Measurements from ENCODE around the gene S100A2.
"Not testable (repeated sequence)": the region's sequence is repeated elsewhere in the genome, so short reads cannot be mapped to it uniquely, and the experiment has no call there.

Gene S100A2

DNA sequence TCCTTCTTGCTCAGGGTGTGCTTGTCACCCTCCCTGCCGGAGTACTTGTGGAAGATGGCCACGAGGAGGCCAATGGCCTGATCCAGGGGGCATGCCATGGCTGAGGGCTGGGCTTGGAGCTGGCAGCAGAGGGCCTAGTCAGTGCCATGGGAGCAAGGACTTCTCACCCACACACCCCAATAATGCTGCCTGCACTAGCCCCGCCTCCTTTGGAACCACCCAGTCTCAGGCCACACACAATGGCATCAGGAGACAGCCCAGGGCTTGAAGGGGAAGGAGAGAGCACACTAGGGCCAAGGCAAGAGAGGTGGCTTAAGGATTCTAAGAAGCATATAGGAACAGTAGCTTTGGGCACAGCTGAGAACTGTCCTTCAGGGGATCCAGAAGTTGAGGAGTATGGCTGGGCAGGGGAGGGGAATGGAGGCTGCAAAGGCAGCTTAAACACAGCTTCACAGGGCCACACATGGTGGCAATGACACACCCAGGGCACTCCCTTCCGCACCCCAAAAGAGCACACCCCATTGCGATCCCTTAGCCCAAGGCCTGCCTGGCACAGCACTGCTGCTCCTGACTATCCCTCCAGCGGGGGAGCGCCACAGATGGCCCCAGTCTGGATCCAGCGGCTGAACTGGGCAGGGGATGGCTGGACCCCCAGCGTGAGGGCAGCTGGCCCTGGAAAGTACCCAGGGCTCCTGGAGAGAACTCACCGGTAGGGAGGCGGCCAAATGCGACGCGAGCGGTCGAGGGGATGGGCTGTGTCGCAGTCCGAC is 30.2 kb downstream of the S100A2 start, which contains the start of gene S100A6:
Gene S100A6 (minus strand): TSS at position 750 of the 770 bp plus-strand sequence. CDS start 652 bp downstream, at position 98.
- H3K4me1 Mint-ChIP-seq: peaks cover 78% of the 10 kb centered on the region
- peak within 1 kb of the TSS; percentile 87 to 97 for H3K4me3 Mint-ChIP-seq
- H3K27me3 Mint-ChIP-seq: no peaks in the 10 kb centered on the region
- peak; percentile 58 for ATAC-seq
- H3K9me3 Mint-ChIP-seq: no peaks in the 10 kb centered on the region
- peak within 1 kb of the TSS; percentile 98 to 99 for H3K27ac Mint-ChIP-seq
- DNase-seq: peak; percentile 22 to 47

GRCh38 chr1:153534925-153535241 is 30.8 kb downstream of the S100A2 start:
- Mint-ChIP-seq H3K27me3 (no peaks in the 10 kb centered on the region), H3K4me3 (peak overlapping the region; percentile 86 to 87), H3K9me3 (no peaks in the 10 kb centered on the region), H3K4me1 (peaks cover 75% of the 10 kb centered on the region), H3K27ac (peak overlapping the region in 1 of 2 donors; percentile 91)
- no peak for ATAC-seq
- no peak for DNase-seq

DNA sequence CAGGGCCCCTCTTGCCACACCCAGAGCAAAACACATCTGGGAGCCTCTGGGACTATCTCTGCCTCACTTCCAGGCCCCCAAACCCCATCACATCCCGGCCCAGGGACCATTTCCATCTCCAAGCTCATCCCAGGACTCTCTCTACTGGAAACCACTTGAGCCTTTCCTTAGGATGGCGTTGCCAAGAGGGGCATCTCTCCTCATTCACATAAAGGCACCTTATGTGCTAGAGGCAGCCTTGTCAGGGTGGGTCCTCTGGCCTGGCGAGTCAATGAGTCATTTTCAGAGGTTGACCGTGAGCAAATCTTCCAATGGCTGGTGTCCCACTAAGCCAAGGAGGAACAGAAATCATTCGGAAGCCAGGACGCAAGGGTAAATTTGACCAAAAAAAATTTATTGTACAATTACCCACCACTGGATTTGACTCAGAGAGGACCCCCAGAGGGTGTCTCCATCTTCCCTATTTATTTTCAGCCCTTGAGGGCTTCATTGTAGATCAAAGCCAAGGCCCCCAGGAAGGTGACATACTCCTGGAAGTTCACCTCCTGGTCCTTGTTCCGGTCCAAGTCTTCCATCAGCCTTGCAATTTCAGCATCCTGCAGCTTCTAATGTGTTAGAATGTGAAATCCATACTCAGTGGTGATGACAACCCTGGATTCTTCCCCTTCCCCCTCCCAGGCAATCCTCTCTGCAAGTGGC is 31.3 kb downstream of the S100A2 start:
- Mint-ChIP-seq H3K9me3 (no peaks in the 10 kb centered on the region), H3K4me3 (peak overlapping the region; percentile 86 to 87), H3K4me1 (peaks cover 70% of the 10 kb centered on the region), H3K27ac (no peak overlapping the region), H3K27me3 (no peaks in the 10 kb centered on the region)
- ATAC-seq (no peak), DNase-seq (no peak)

GRCh38 chr1:153533689-153534201 is 31.9 kb downstream of the S100A2 start:
- H3K9me3 Mint-ChIP-seq: no peaks in the 10 kb centered on the region
- no peak for ATAC-seq
- no peaks in the 10 kb centered on the region for H3K27me3 Mint-ChIP-seq
- H3K4me1 Mint-ChIP-seq: peaks cover 68% of the 10 kb centered on the region
- peak overlapping the region; percentile 76 to 77 for H3K4me3 Mint-ChIP-seq
- no peak for DNase-seq
- peak overlapping the region in 1 of 2 donors; percentile 10 for H3K27ac Mint-ChIP-seq

DNA sequence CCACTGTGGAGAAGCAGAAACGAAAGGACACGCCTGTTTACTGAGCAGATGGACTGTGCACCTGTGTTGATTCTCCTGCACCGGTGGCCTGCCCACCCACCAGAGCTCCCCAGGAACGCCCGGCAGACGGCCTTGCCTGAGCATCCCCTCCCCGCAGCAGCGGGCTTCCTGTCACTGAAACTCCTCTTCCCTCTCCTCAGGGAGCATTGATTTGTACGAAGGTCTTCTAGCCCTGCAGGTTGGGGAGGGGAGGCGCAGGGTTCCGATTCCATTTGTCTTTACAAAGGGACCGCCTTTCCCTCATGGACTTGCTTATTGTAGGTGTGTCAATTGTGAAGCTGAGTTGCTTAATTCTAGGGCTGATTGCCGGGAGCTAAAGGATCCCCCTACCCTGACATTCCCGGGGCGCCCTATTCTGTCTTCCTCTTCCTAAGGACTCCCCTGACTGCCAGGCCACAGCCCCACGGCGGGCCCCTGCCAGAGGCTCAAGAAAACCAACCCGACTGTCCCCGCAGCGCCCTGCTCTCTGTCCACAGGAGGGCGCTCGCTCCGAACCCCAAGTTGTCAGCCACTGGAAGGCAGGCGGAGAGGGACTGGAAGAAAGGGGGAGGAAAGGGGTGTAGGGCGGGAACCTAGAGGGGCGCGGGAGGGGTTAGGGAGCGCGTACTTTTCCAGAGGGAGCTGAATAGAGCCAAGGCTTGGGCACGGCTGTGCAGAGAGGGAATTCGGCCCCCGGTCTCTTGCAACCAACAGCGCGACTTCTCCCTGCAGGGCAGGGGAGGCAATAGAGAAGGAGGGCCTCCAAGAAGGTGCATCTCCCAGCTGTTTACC is 32.7 kb downstream of the S100A2 start:
- Mint-ChIP-seq H3K4me1 (peaks cover 68% of the 10 kb centered on the region), H3K27me3 (no peaks in the 10 kb centered on the region), H3K9me3 (no peaks in the 10 kb centered on the region), H3K27ac (peak overlapping the region; percentile 86 to 89), H3K4me3 (peak overlapping the region; percentile 76 to 77)
- peak; percentile 75 to 78 for DNase-seq
- ATAC-seq: peak; percentile 31

- DNase-seq (peak in 1 of 2 donors; percentile 72), ATAC-seq (peak; percentile 78)
- no peaks in the 10 kb centered on the region for H3K27me3 Mint-ChIP-seq
- H3K4me3 Mint-ChIP-seq: peak overlapping the region; percentile 76 to 77
- peak overlapping the region; percentile 61 to 92 for H3K27ac Mint-ChIP-seq
- H3K4me1 Mint-ChIP-seq: peaks cover 64% of the 10 kb centered on the region
- no peaks in the 10 kb centered on the region for H3K9me3 Mint-ChIP-seq
These were observed 33.5 kb downstream of the S100A2 start for GRCh38 chr1:153532181-153532580.

DNA sequence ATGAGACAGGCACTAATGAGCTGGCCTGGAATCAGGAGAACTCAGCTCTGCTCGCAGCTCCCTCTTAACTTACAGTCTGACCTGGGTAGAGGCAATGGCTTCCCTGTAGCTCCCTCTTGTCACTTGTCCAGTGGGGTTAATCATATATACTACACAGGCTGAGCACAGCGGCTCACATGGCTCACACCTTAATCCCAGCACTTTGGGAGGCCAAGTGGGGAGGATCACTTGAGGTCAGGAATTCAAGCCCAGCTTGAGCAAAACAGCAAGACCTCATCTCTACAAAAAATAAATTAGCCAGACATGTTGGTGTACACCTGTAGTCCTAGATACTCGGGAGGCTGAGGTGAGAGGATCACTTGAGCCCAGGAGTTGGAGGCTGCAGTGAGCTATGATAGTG is 34.0 kb downstream of the S100A2 start:
- Mint-ChIP-seq H3K27ac (peak overlapping the region; percentile 85 to 92), H3K4me3 (peak overlapping the region in 1 of 2 donors; percentile 31), H3K27me3 (no peaks in the 10 kb centered on the region), H3K4me1 (peaks cover 59% of the 10 kb centered on the region), H3K9me3 (no peaks in the 10 kb centered on the region)
- DNase-seq (no peak), ATAC-seq (no peak)

DNA sequence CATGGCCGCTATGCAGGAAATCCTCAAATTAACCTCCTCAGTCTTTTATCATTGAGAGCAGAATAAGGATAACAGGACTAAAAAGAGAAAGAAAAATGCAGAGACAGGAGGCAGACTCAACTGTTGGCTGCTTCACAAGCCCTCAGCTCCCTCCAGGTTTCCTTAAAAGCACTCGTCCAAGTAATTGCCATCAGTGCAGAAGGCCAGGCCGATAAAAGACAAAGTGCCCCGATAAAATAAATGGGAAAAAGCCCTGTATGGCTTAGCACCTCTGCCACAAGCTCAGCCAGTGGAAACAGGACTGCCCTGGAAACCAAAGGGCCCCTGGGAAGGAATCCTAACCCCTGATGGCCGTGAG is 38.0 kb downstream of the S100A2 start:
- no peaks in the 10 kb centered on the region for H3K9me3 Mint-ChIP-seq
- no peak overlapping the region for H3K27ac Mint-ChIP-seq
- peaks cover 37% of the 10 kb centered on the region for H3K4me1 Mint-ChIP-seq
- DNase-seq (no peak), ATAC-seq (no peak)
- no peaks in the 10 kb centered on the region for H3K27me3 Mint-ChIP-seq
- H3K4me3 Mint-ChIP-seq: no peak overlapping the region

DNA sequence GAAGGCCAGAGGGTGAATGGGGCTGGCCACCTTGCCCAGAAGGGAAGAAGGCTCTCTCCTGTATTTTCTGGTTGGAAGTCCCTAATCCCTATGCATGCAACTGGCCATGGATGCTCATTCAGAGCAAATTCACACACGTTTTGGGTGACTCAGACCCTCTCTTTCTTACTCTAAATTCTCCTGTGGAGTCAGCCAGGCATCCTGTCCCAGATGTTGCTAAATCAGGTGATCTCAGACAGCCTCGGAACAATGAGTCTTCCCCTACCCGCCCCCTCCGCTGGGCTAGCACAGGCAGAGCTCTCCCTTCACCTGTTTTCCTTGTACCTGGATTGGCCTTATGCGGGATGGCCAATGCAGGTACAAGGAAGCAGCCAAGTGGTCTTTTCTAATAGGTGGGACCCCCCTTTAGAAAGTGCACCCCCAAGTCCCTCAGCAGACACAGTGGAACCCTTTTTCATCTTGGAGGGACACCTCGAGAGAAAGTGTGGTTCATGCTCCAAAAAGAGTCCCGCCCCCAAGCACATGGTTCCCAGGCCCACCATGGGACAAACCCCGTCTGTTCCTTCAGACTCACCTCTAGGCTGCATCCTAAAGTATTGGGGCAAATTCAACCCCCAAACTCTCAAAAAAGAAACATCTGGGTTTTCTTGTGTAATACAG is 38.5 kb downstream of the S100A2 start:
- Mint-ChIP-seq H3K4me1 (peaks cover 37% of the 10 kb centered on the region), H3K27me3 (no peaks in the 10 kb centered on the region), H3K27ac (no peak overlapping the region), H3K4me3 (no peak overlapping the region), H3K9me3 (no peaks in the 10 kb centered on the region)
- ATAC-seq (no peak), DNase-seq (no peak)

DNA sequence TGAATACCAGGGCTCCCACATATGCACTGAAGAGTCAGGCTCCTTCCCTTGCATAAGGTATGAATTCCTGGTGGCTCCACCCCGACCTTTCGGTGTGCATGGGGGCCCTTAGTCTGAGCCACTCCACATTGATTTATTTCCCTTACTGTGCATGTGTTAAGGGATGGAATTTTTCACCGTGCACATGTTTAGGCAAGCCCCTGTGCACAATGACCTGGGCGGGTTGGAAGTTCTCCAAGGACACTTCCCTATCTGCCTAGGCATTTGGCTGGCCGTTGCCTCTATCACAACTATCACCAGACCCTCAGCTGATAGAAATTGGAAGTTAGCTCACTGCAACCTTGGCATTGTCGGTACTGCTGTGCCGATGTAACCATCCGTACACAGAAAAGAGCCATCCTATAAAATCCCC is 39.5 kb downstream of the S100A2 start:
- no peaks in the 10 kb centered on the region for H3K9me3 Mint-ChIP-seq
- H3K4me3 Mint-ChIP-seq: no peak overlapping the region
- H3K27ac Mint-ChIP-seq: no peak overlapping the region
- H3K27me3 Mint-ChIP-seq: no peaks in the 10 kb centered on the region
- DNase-seq (no peak), ATAC-seq (no peak)
- peaks cover 30% of the 10 kb centered on the region for H3K4me1 Mint-ChIP-seq

DNA sequence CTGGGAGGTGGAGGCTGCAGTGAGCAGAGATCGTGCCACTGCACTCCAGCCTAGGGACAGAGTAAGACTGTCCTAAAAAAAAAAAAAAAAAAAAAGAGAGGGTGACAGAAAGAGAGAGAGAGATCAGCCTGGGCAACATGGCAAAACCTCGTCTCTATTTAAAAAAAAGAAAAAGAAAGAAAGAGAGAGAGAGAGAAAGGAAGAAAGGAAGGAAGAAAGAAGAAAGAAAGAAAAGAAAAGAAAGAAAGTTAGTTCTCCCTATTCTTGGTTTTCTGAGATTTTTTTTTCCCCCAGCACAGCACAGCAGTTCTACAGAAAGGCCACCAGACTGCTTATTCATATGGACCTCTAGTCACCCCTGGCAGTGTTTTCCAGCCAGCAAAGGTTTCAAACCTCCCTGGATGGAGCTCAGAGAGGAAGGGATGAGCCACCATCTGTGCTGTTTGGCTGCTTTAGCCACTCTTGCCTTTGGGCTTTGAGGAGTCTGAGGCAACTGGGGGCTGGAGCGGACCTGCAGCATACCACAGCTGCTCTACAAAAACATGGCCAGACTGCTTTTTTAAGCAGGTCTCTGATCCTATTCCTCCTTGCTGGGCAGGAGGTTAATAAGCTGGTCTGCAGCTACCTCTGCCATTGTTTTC is 40.4 kb downstream of the S100A2 start:
- Mint-ChIP-seq H3K9me3 (no peaks in the 10 kb centered on the region), H3K4me3 (no peak overlapping the region), H3K4me1 (peaks cover 20% of the 10 kb centered on the region), H3K27me3 (no peaks in the 10 kb centered on the region), H3K27ac (peak overlapping the region in 1 of 2 donors; percentile 52)
- DNase-seq (no peak), ATAC-seq (no peak)

GRCh38 chr1:153522353-153523048 is 43.1 kb downstream of the S100A2 start:
- Mint-ChIP-seq H3K4me1 (peaks cover 27% of the 10 kb centered on the region), H3K27ac (peak overlapping the region; percentile 50 to 53), H3K4me3 (peak overlapping the region; percentile 63 to 76)
- H3K27me3 Mint-ChIP-seq, ATAC-seq, H3K9me3 Mint-ChIP-seq, DNase-seq: not testable (repeated sequence)

- not testable (repeated sequence) for H3K4me3 Mint-ChIP-seq, ATAC-seq, H3K27ac Mint-ChIP-seq, H3K9me3 Mint-ChIP-seq, H3K27me3 Mint-ChIP-seq, DNase-seq
- peaks cover 27% of the 10 kb centered on the region for H3K4me1 Mint-ChIP-seq
These were observed 43.8 kb downstream of the S100A2 start for GRCh38 chr1:153521808-153522207.

DNA sequence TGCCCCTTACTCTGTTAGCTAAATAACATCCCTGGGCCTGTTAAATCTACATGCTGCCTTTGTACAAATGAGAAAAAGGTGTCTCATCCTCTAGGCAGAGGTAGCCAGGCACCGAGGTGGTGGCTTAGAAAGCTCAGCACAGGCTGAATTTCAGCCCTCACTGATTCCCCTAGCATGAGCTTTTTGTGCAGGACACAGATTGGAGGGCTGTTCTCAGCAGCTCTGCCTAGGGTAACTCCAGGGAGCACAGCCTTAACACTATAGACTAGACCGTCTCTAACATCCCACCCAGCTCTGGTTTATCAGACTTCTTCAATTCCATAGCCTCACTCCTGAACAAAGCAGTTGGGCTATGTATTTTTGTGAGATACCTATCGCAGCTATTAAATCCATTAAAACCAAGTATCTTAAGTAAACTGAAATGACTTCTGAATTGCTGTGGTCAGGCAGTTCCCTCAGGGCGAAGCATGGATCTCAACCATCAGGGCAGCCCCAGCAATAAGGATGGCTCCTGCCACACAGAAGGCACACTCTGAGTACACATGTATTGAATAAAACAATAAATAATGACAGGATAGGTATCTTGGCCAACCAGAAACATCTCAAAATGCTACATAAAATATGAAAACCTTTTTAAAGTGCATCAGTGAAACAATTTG is 44.7 kb downstream of the S100A2 start:
- Mint-ChIP-seq H3K27ac (no peak overlapping the region), H3K27me3 (no peaks in the 10 kb centered on the region), H3K4me1 (peaks cover 27% of the 10 kb centered on the region), H3K4me3 (no peak overlapping the region), H3K9me3 (no peaks in the 10 kb centered on the region)
- no peak for DNase-seq
- no peak for ATAC-seq

All from stimulated activated naive CD8-positive, alpha-beta T cell treated with anti-CD3 and anti-CD28 coated beads, Interleukin-15, amount 100 ng/mL, for 72 hours (primary cell).